Daoy (cell line): ENCODE data around the gene WDR86. TPM values are rescaled to one million over a fixed set of nuclear protein-coding genes. Genes with fewer than 3 reads are reported as not detected.

Experiments used
- DNase-seq: peaks from one replicate; pipeline ENCODE4 v3.0.0-alpha.2; 2015; ENCODE audit warnings: low read depth
- total RNA-seq: library from RNA; depleted of rRNA; stranded (reverse); fragments of >200 nt; shearing (Covaris generic); gene quantifications from 2 replicates; pipeline ENCODE4 v1.2.3, GENCODE V29; 2014

Gene WDR86
- total RNA-seq, 1 experiment from 2014 or later: 0.06 TPM

GRCh38 chr7:151379534-151380198, 30.2 kb downstream of the WDR86 start:
- no peak for DNase-seq

- no peak for DNase-seq
Observed at GRCh38 chr7:151379193-151379520, 30.7 kb downstream of the WDR86 start.

- no peak for DNase-seq
Observed at GRCh38 chr7:151378496-151379192, 31.2 kb downstream of the WDR86 start.

- DNase-seq: no peak
Observed at GRCh38 chr7:151378011-151378410, 31.8 kb downstream of the WDR86 start.

- DNase-seq: no peak
Observed at GRCh38 chr7:151377406-151377805, 32.4 kb downstream of the WDR86 start.

- no peak for DNase-seq
Observed at GRCh38 chr7:151376218-151376902, 33.5 kb downstream of the WDR86 start.

GRCh38 chr7:151375530-151376217, 34.2 kb downstream of the WDR86 start:
- DNase-seq: no peak

- DNase-seq: no peak
Observed at GRCh38 chr7:151374726-151375125, 35.1 kb downstream of the WDR86 start.

- DNase-seq: no peak
Observed at GRCh38 chr7:151374139-151374538, 35.7 kb downstream of the WDR86 start.

- no peak for DNase-seq
Observed at GRCh38 chr7:151373599-151373998, 36.2 kb downstream of the WDR86 start.

- no peak for DNase-seq
Observed at GRCh38 chr7:151372612-151373265, 37.1 kb downstream of the WDR86 start.

- no peak for DNase-seq
Observed at GRCh38 chr7:151371266-151371665, 38.6 kb downstream of the WDR86 start.

GRCh38 chr7:151368136-151368571, 41.7 kb downstream of the WDR86 start:
- DNase-seq: peak; percentile 85

- DNase-seq: no peak
Observed at GRCh38 chr7:151367284-151367683, 42.6 kb downstream of the WDR86 start.

- DNase-seq: no peak
Observed at GRCh38 chr7:151366880-151367222, 43.0 kb downstream of the WDR86 start.

- DNase-seq: no peak
Observed at GRCh38 chr7:151366166-151366879, 43.5 kb downstream of the WDR86 start.

- DNase-seq: no peak
Observed at GRCh38 chr7:151363182-151363581, 46.7 kb downstream of the WDR86 start.

- no peak for DNase-seq
Observed at GRCh38 chr7:151361193-151361959, 48.5 kb downstream of the WDR86 start.

GRCh38 chr7:151352512-151352911, 57.3 kb downstream of the WDR86 start:
- DNase-seq: no peak

- DNase-seq: no peak
Observed at GRCh38 chr7:151351967-151352366, 57.9 kb downstream of the WDR86 start.

- DNase-seq: no peak
Observed at GRCh38 chr7:151351027-151351426, 58.8 kb downstream of the WDR86 start.
